Osteoblast (primary cell): Measurements from ENCODE around the gene HERPUD2. TPM values are rescaled to one million over a fixed set of nuclear protein-coding genes. Genes with fewer than 3 reads are reported as not detected.
"Not testable (repeated sequence)": the region's sequence is repeated elsewhere in the genome, so short reads cannot be mapped to it uniquely, and the experiment has no call there.

ENCODE experiments used
- DNase-seq: peaks from one replicate; pipeline ENCODE4 v3.0.0; 2011; ENCODE audit warnings: low spot score, mixed read lengths; ENCODE audit not compliant: insufficient read length; ENCODE audit errors: missing footprints
- H2AFZ ChIP-seq: 2 replicates; pipeline ENCODE4 v1.6.0; 2011; ENCODE audit warnings: mild to moderate bottlenecking, low read length
- H3K27ac ChIP-seq: 2 replicates; pipeline ENCODE4 v1.5.1; 2011; ENCODE audit warnings: mild to moderate bottlenecking, low read depth, low read length, moderate library complexity
- H3K27me3 ChIP-seq: 2 replicates; pipeline ENCODE4 v1.6.0; 2012; ENCODE audit warnings: mild to moderate bottlenecking, control low read depth, inconsistent platforms, low read length, moderate library complexity; ENCODE audit not compliant: insufficient read depth
- H3K36me3 ChIP-seq: 2 replicates; pipeline ENCODE4 v1.5.1; 2011; ENCODE audit warnings: mild to moderate bottlenecking, low read length, control low read depth, moderate library complexity; ENCODE audit not compliant: insufficient read depth
- H3K4me1 ChIP-seq: 2 replicates; pipeline ENCODE4 v1.5.1; 2011; ENCODE audit warnings: mild to moderate bottlenecking, low read length, control low read depth, moderate library complexity; ENCODE audit not compliant: insufficient read depth
- H3K4me2 ChIP-seq: 2 replicates; pipeline ENCODE4 v1.6.0; 2011; ENCODE audit warnings: mild to moderate bottlenecking, low read length; ENCODE audit not compliant: insufficient read depth
- H3K4me3 ChIP-seq: fragments of 200-600 bp; sonication (generic); 3 replicates; pipeline ENCODE4 v1.5.1; 2012; ENCODE audit warnings: mild to moderate bottlenecking, low read length, inconsistent platforms; ENCODE audit not compliant: insufficient read depth
- H3K79me2 ChIP-seq: 2 replicates; pipeline ENCODE4 v1.6.0; 2012; ENCODE audit warnings: mild to moderate bottlenecking, low read length, control low read depth, inconsistent platforms; ENCODE audit not compliant: insufficient read depth
- H3K9me3 ChIP-seq: 2 replicates; pipeline ENCODE4 v1.5.1; 2011; ENCODE audit warnings: low read depth, low read length, control low read depth
- H4K20me1 ChIP-seq: 2 replicates; pipeline ENCODE4 v1.6.0; 2012; ENCODE audit warnings: mild to moderate bottlenecking, low read length, control low read depth; ENCODE audit not compliant: insufficient read depth
- CTCF ChIP-seq: IDR thresholded peaks from 2 replicates; pipeline ENCODE4 v1.5.1; 2011; ENCODE audit warnings: mild to moderate bottlenecking, low read depth, low read length, moderate library complexity; ENCODE audit errors: extremely low read depth
- total RNA-seq: library from RNA; depleted of rRNA; stranded (reverse); fragments of >200 nt; gene quantifications from 2 replicates; pipeline ENCODE4 v1.2.3, GENCODE V29; 2012

Gene HERPUD2
- total RNA-seq, 1 donor: 32.9 TPM

DNA sequence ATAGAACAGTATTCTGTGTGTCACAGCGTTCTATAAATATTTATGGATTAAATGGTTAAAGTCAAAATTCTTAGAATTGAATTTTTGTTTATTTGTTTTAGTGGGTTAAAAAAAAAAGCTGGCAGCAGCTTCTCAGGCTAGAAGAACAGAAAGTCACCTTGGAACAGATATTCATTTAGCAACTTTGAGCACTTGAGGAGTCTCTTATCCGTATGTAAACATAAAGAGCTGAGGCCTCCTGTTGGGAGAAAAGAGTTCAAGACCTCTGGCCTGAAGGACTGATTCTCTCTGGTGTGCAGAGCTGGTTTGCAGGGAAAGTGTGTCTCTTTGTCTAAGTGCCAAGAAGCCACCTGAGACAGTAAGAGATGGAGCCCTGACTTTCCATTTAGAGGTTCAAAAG is 109.9 kb downstream of the HERPUD2 start:
- H2AFZ ChIP-seq: no peak overlapping the region
- no peaks in the 10 kb centered on the region for H3K4me1 ChIP-seq
- no peaks in the 10 kb centered on the region for H4K20me1 ChIP-seq
- no peak for TF ChIP-seq CTCF
- no peak overlapping the region for H3K27ac ChIP-seq
- H3K36me3 ChIP-seq: no peaks in the 10 kb centered on the region
- H3K4me2 ChIP-seq: no peak overlapping the region
- no peaks in the 10 kb centered on the region for H3K9me3 ChIP-seq
- H3K4me3 ChIP-seq: no peak overlapping the region
- no peaks in the 10 kb centered on the region for H3K27me3 ChIP-seq
- DNase-seq: no peak
- H3K79me2 ChIP-seq: no peaks in the 10 kb centered on the region

GRCh38 chr7:35584533-35584932 is 110.4 kb downstream of the HERPUD2 start:
- H3K9me3 ChIP-seq, H2AFZ ChIP-seq, H4K20me1 ChIP-seq, H3K4me2 ChIP-seq, H3K4me1 ChIP-seq, H3K79me2 ChIP-seq, H3K27ac ChIP-seq, DNase-seq, H3K36me3 ChIP-seq, H3K4me3 ChIP-seq, H3K27me3 ChIP-seq: not testable (repeated sequence)

Other genes starting within 250 kb of the HERPUD2 start
- gene SEPTIN7, start 105.9 kb upstream of the HERPUD2 start, total RNA-seq: 178 and 191 TPM in 2 replicates